Fibroblast of lung (primary cell): Measurements from ENCODE around the gene MAML2. TPM values are rescaled to one million over a fixed set of nuclear protein-coding genes. Genes with fewer than 3 reads are reported as not detected.

Experiments used
- DNase-seq, 2 donors: peaks; one replicate each; pipeline versions ENCODE4 v3.0.0 to v3.0.0-alpha.2; 2010; ENCODE audit warnings: low read depth in 2 of 2
- H2AFZ ChIP-seq: 2 replicates; pipeline ENCODE4 v1.5.1; 2012; ENCODE audit warnings: low read length, control low read depth, inconsistent platforms
- H3K27ac ChIP-seq: 2 replicates; pipeline ENCODE4 v1.5.1; 2011; ENCODE audit warnings: low read length, control low read depth; ENCODE audit not compliant: insufficient read depth
- H3K27me3 ChIP-seq: 2 replicates; pipeline ENCODE4 v1.5.1; 2011; ENCODE audit warnings: mild to moderate bottlenecking, low read length; ENCODE audit not compliant: control insufficient read depth, insufficient read depth
- H3K36me3 ChIP-seq: 2 replicates; pipeline ENCODE4 v1.5.1; 2011; ENCODE audit warnings: low read length; ENCODE audit not compliant: control insufficient read depth, insufficient read depth
- H3K4me1 ChIP-seq: 2 replicates; pipeline ENCODE4 v1.5.1; 2011; ENCODE audit warnings: low read length; ENCODE audit not compliant: control insufficient read depth, insufficient read depth; ENCODE audit errors: extremely low read depth
- H3K4me2 ChIP-seq: 2 replicates; pipeline ENCODE4 v1.5.1; 2011; ENCODE audit warnings: low read length, control low read depth; ENCODE audit not compliant: insufficient read depth; ENCODE audit errors: extremely low read depth
- H3K4me3 ChIP-seq, 4 experiments: fragments of 200-600 bp in 1 of 4; sonication (generic) in 1 of 4; replicated peaks in 1 of 4; 2 replicates each; pipeline ENCODE4 v1.5.1; 2011 to 2016; ENCODE audit warnings: low read length in 4 of 4, low read depth in 3 of 4, mild to moderate bottlenecking in 3 of 4, control low read depth in 2 of 4, inconsistent platforms in 1 of 4, mixed read lengths in 1 of 4; ENCODE audit not compliant: insufficient read depth in 1 of 4; ENCODE audit errors: control extremely low read depth in 1 of 4
- H3K79me2 ChIP-seq: 2 replicates; pipeline ENCODE4 v1.5.1; 2012; ENCODE audit warnings: mild to moderate bottlenecking, low read length, inconsistent platforms; ENCODE audit not compliant: control insufficient read depth, insufficient read depth
- H3K9ac ChIP-seq: 2 replicates; pipeline ENCODE4 v1.5.1; 2011; ENCODE audit warnings: mild to moderate bottlenecking, low read length, control low read depth; ENCODE audit not compliant: insufficient read depth
- H3K9me3 ChIP-seq: 2 replicates; pipeline ENCODE4 v1.5.1; 2012; ENCODE audit warnings: low read depth, low read length; ENCODE audit not compliant: control insufficient read depth, insufficient read depth
- H4K20me1 ChIP-seq: 2 replicates; pipeline ENCODE4 v1.5.1; 2011; ENCODE audit warnings: low read length; ENCODE audit not compliant: control insufficient read depth, insufficient read depth; ENCODE audit errors: extremely low read depth
- EZH2 ChIP-seq: IDR thresholded peaks from 2 replicates; pipeline ENCODE4 v1.5.1; 2012; ENCODE audit warnings: low read length, control low read depth, mild to moderate bottlenecking; ENCODE audit errors: missing control alignments
- polyA plus RNA-seq, 2 donors: library from polyadenylated mRNA; depleted of rRNA in 1 of 2; stranded (reverse) in 1 of 2; unstranded in 1 of 2; fragments of >200 nt; gene quantifications; 2 replicates each; pipeline ENCODE4 v1.2.1, GENCODE V29; 2011 to 2012; ENCODE audit warnings: missing spikeins in 1 of 2
- total RNA-seq: library from RNA; depleted of rRNA; stranded (reverse); fragments of >200 nt; gene quantifications from 2 replicates; pipeline ENCODE4 v1.2.1, GENCODE V29; 2014
- TF ChIP-seq, protein P1 (sequence below), 2 donors: IDR thresholded peaks in 1 of 2; conservative IDR thresholded peaks in 1 of 2; 1 replicate in 1 of 2; 2 replicates in 1 of 2; pipeline ENCODE4 v1.5.1; 2011 to 2012; ENCODE audit warnings: low read length in 2 of 2, control low read depth in 1 of 2, inconsistent platforms in 1 of 2, low read depth in 1 of 2, mild to moderate bottlenecking in 1 of 2

The MAML2 gene
- total and polyA plus RNA-seq, 2 donors (not counting 1 experiment from before 2014, with no cell fraction given) = 13.0 to 19.0 TPM

DNA sequence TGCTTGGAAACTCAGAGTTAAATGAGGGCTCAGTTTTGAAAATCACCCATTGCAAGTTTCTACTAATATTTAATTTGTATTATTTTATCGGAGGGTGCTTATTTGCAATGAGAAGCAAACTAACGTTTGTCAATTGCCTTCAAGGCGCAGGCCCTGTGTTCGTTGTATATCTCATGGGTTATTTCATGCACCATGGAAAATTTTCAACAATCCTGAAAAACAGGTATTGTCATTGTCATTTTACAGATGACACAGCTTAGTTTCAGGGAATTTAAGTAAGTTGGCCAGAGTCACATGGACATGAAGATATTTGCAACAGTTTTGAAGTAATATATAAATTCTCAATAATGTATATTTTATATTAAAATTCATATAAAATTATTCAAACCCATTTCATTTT lies 261.4 kb downstream of the MAML2 start:
- H3K9me3 ChIP-seq = no peaks in the 10 kb centered on the region
- no peak overlapping the region for H3K4me3 ChIP-seq
- H4K20me1 ChIP-seq = no peaks in the 10 kb centered on the region
- no peak overlapping the region for H3K9ac ChIP-seq
- DNase-seq = no peak
- H3K4me1 ChIP-seq = peaks cover 4% of the 10 kb centered on the region
- no peak for TF ChIP-seq EZH2
- TF ChIP-seq, protein P1, sequence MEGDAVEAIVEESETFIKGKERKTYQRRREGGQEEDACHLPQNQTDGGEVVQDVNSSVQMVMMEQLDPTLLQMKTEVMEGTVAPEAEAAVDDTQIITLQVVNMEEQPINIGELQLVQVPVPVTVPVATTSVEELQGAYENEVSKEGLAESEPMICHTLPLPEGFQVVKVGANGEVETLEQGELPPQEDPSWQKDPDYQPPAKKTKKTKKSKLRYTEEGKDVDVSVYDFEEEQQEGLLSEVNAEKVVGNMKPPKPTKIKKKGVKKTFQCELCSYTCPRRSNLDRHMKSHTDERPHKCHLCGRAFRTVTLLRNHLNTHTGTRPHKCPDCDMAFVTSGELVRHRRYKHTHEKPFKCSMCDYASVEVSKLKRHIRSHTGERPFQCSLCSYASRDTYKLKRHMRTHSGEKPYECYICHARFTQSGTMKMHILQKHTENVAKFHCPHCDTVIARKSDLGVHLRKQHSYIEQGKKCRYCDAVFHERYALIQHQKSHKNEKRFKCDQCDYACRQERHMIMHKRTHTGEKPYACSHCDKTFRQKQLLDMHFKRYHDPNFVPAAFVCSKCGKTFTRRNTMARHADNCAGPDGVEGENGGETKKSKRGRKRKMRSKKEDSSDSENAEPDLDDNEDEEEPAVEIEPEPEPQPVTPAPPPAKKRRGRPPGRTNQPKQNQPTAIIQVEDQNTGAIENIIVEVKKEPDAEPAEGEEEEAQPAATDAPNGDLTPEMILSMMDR (conservative IDR thresholded peaks at IDR 0.05 in 1 of 2, IDR thresholded peaks at IDR 0.05 in 1 of 2; ENCODE audit: low read depth in 1 of 2, low read length in 2 of 2) = no peak
- no peaks in the 10 kb centered on the region for H3K79me2 ChIP-seq
- no peaks in the 10 kb centered on the region for H3K27me3 ChIP-seq
- no peaks in the 10 kb centered on the region for H3K36me3 ChIP-seq
- H3K27ac ChIP-seq = no peak overlapping the region
- H2AFZ ChIP-seq = no peak overlapping the region
- H3K4me2 ChIP-seq = no peak overlapping the region

DNA sequence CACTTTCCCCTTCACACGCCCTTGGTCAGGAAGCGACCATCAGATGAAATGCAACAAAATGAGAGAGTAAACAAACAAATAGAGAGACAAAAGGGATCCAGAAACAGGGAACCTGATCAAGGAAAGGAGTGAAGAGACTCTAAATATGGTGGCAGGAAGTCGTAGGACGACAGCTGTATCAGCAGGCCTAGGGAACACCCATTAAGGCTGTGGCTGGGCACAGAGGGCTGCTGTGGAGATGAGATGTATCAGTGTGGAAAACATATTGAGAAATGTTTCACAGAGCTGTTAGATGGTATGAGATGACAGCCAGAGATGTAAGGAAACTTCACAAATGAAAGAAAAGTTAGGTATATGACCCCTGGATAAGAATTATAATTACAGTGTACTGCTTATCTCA lies 263.3 kb downstream of the MAML2 start:
- Histone ChIP-seq H3K9me3 (no peaks in the 10 kb centered on the region), H3K27me3 (no peaks in the 10 kb centered on the region), H3K27ac (no peak overlapping the region), H4K20me1 (no peaks in the 10 kb centered on the region), H3K79me2 (no peaks in the 10 kb centered on the region), H3K4me2 (no peak overlapping the region), H3K4me3 (no peak overlapping the region), H3K9ac (no peak overlapping the region), H2AFZ (no peak overlapping the region), H3K36me3 (no peaks in the 10 kb centered on the region), H3K4me1 (peaks cover 12% of the 10 kb centered on the region)
- no peak for TF ChIP-seq EZH2
- TF ChIP-seq, protein P1 (conservative IDR thresholded peaks at IDR 0.05 in 1 of 2, IDR thresholded peaks at IDR 0.05 in 1 of 2; ENCODE audit: low read depth in 1 of 2, low read length in 2 of 2) = no peak
- DNase-seq = no peak

GRCh38 chr11:96075532-96075959 lies 267.4 kb downstream of the MAML2 start:
- H3K4me2 ChIP-seq = no peak overlapping the region

More at GRCh38 chr11:96075532-96075959, 267.4 kb downstream of the MAML2 start:
- TF ChIP-seq, protein P1 (conservative IDR thresholded peaks at IDR 0.05 in 1 of 2, IDR thresholded peaks at IDR 0.05 in 1 of 2; ENCODE audit: low read depth in 1 of 2, low read length in 2 of 2) = no peak
- Histone ChIP-seq H3K27ac (no peak overlapping the region), H3K9me3 (no peaks in the 10 kb centered on the region), H3K4me1 (peaks cover 12% of the 10 kb centered on the region), H4K20me1 (no peaks in the 10 kb centered on the region), H3K79me2 (no peaks in the 10 kb centered on the region), H3K4me3 (no peak overlapping the region), H2AFZ (no peak overlapping the region), H3K9ac (no peak overlapping the region), H3K36me3 (no peaks in the 10 kb centered on the region), H3K27me3 (no peaks in the 10 kb centered on the region)
- peak in 1 of 2 donors; percentile 76 for DNase-seq
